NOMO-1 treated with DMSO at 0.1 percent for 48 hours (cell line): ENCODE measurements around the gene ATP4B.

Experiments used
- DNase-seq: peaks from one replicate; lab custom pipeline; 2025; ENCODE audit not compliant: unreplicated experiment; lab: John Stamatoyannopoulos, UW

The ATP4B gene

DNA sequence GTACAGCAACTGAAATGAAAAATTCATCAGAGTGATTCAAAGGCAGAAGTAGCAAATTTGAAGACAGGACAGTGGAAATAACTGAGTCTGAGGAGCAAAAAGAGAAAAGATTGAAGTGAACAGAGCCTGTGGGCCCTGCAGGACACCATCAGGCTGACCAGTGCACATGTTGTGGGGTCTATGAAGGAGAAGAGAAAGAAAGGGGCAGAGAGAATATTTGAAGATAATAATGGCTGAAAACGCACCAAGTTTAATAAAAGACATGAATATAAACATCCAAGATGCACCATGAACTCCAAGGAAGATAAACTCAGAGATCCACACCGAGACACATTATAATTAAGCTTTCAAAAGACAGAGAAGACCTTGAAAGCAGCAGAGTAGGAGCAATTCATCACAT lies 15.4 kb downstream of the ATP4B start:
- no peak for DNase-seq

GRCh38 chr13:113641426-113641825 lies 16.6 kb downstream of the ATP4B start:
- DNase-seq = no peak

GRCh38 chr13:113639616-113640262 lies 18.3 kb downstream of the ATP4B start:
- no peak for DNase-seq

- DNase-seq = no peak
Observed at GRCh38 chr13:113638806-113639205, 19.2 kb downstream of the ATP4B start.

- no peak for DNase-seq
Observed at GRCh38 chr13:113638173-113638746, 19.7 kb downstream of the ATP4B start.

- DNase-seq = no peak
Observed at GRCh38 chr13:113637262-113638160, 20.5 kb downstream of the ATP4B start.

DNA sequence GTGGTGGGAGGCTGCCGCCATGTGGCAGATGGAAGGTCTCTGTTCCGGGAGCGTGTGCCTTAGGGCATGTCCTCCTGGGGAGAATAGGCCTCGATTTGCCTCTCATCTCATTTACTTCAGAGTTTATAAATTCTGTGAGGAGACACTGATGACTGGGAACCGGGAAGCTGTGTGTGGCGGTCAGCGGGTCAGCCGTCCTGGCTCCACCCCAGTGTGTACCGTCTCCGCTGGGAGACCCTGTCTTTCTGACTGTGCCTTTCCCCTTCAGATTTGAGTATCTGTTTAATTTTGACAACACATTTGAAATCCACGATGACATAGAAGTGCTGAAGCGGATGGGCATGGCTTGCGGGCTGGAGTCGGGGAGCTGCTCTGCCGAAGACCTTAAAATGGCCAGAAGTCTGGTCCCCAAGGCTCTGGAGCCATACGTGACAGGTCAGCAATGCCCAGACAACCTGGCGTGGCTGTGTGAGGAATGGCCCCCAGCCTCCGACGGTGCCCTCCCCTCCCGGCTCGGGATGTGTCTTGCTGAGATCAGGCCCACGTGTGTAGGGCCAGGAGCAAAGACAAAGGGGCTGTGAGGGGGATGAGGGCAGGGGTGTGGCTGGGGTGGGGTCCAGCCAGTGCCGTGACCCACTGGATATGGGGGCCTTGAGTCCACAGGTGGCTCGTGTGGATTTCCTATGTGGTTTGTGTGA lies 21.6 kb downstream of the ATP4B start:
- DNase-seq = no peak

GRCh38 chr13:113635709-113636108 lies 22.3 kb downstream of the ATP4B start:
- DNase-seq = no peak

GRCh38 chr13:113635048-113635420 lies 23.0 kb downstream of the ATP4B start:
- no peak for DNase-seq

GRCh38 chr13:113634279-113635047 lies 23.5 kb downstream of the ATP4B start:
- no peak for DNase-seq

- DNase-seq = no peak
Observed at GRCh38 chr13:113633485-113633873, 24.5 kb downstream of the ATP4B start.

DNA sequence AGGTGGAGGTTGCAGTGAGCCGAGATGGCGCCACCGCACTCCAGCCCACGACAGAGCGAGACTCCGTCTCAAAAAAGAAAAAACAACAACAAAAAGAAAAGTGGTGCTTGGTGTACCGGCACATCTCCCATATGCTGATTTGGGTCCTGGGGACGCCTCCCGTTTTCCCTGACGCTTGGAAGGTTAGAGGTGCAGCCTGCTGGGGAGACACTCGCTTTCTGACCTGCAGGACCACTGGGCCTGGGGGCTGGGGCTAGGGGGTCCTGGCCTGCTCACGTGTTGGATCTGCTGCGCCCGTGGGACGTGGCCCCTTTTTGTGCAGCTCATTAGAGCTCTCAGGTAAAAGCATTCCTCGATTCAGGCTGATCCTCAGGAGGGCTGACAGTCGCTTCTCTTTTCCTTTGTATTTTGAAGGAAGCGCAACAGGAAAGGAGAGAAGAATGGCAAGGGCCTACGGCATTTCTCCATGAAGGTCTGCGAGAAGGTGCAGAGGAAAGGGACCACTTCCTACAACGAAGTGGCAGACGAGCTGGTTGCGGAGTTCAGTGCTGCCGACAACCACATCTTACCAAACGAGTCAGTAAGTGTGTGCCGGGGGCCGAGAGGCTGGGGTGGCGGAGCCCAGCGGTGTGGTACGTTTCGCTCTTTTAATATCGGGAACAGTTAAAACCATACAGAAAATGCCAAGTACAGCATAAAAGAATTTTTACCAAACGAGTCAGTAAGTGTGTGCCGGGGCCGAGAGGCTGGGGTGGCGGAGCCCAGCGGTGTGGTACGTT lies 25.1 kb downstream of the ATP4B start:
- no peak for DNase-seq

DNA sequence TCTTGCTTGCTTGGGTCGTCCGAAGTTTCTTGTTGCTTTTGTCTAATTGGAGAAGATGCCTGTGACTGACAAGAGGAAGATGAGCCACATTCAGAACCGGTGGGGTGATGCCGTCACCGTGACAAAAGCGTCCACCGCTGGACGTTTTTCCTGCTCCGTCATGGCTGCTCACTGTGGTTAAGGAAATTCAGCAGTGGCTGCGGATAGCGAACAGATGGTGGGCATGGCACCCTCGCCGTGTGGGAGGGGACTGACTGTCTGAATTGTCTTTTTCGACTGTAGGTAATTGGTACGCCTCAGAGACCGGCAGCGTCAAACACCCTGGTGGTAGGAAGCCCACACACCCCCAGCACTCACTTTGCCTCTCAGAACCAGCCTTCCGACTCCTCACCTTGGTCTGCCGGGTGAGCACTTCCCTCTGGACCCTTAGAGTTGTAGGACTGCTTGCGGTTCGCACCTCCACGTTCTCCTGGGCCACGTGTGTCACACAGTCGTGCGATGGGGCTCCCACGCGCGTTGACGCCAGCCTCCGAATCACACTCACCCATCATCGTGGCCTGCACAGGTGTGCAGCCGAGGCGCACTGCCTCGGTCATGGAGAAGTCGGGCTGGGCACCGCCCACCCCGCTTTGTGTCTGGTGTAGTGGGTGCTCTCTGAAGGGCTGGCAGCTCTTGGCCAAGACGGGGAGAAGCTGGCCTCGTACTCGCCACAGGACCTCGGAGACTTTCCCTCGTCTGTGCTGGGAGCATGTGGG lies 26.5 kb downstream of the ATP4B start:
- no peak for DNase-seq

DNA sequence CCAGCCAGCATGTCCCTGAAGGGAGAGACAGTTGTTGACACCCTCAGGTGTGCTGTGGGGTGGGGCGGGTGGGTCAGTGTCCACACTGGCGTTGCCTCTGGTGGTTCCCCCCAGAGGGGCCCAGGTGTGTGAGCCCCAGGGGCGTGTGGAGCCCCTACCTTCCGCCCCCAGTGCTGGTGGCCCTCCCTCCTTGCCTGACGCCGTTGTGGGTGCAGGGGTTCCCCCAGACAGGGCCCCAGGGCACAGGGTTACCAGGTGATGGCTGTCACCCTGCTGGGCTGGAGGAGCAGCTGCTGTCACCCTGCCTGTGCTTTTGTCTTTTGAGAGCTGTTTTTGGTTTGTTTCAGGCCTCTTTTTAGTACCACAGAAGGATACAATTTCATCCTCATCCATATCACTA lies 27.2 kb downstream of the ATP4B start:
- DNase-seq = no peak

DNA sequence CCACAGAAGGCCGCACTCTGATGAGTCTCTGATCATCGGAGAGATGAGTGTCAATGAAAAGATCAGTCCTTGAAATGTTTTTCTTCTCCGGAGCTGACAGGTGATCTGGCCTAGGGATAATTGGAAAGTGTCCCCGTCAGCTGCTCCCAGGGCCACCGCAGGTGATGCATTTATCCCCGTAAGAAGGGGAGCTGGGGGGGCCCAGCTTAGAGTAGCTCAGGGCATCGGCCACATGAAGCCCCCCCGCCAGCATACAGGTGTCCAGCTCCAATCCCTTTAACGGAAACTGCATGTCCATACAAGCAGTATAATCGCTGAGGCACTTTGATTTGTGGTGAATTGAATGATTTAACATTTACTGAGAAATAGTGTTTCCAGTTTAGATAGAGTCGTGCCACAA lies 27.7 kb downstream of the ATP4B start:
- DNase-seq = no peak

DNA sequence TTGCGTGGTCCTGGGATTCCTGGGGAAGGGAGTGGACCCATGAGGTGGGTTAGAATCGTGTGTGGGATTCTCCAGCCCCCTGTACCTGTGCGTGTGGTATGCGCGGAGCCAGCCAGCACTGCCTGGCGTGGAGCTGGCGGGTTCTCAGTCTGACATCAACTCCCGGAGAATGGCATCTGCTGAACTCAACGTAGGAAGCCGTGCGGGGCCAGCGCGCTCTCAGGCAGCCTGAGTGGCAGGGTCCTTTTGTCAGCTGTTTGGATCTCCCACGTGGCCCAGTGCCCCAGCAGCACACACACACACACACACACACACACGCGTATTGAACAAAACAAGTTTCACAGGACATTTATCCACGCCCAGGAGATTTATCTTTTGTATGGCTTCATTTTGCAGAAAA lies 28.1 kb downstream of the ATP4B start:
- no peak for DNase-seq

- DNase-seq = no peak
Observed at GRCh38 chr13:113628291-113629270, 29.4 kb downstream of the ATP4B start.

GRCh38 chr13:113627136-113627535 lies 30.9 kb downstream of the ATP4B start:
- no peak for DNase-seq
